Measurements from ENCODE around the gene NEAT1. TPM values are rescaled to one million over a fixed set of nuclear protein-coding genes. Genes with fewer than 3 reads are reported as not detected.

NEAT1 gene
- total RNA-seq, 1 donor from 2014 or later = 27.0 TPM

DNA sequence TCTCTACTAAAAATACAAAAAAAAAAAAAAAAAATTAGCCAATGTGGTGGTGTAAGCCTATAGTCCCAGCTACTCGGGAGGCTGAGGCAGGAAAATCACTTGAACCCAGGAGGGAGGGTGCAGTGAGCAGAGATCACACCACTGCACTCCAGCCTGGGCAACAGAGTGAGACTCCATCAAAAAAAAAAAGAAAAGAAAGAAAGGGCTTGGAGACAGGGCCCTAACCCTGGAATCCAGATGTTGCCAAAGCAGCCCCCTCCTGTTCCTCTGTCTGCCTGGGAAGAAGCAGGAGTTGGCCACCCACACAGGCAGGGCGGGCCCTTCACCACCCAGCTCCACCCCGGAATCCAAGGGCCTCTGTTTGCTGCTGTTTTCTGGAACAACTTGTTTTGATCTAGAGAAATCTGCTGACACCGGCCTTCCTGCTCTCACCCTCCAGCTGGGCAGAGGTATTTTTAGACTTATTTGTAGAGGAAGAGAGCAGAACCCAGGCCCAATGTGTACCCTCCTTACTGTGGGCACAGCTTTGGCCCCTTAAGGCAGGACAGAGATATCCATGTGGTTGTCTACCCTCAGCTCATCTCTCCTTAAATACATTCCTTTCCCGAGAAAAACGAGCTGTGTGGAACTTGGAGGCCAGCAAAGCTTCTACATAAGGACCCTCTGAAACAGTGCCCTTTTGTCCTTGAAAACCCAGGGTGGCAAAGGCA lies 2.7 kb upstream of the NEAT1 start:
- TF ChIP-seq, protein P1, sequence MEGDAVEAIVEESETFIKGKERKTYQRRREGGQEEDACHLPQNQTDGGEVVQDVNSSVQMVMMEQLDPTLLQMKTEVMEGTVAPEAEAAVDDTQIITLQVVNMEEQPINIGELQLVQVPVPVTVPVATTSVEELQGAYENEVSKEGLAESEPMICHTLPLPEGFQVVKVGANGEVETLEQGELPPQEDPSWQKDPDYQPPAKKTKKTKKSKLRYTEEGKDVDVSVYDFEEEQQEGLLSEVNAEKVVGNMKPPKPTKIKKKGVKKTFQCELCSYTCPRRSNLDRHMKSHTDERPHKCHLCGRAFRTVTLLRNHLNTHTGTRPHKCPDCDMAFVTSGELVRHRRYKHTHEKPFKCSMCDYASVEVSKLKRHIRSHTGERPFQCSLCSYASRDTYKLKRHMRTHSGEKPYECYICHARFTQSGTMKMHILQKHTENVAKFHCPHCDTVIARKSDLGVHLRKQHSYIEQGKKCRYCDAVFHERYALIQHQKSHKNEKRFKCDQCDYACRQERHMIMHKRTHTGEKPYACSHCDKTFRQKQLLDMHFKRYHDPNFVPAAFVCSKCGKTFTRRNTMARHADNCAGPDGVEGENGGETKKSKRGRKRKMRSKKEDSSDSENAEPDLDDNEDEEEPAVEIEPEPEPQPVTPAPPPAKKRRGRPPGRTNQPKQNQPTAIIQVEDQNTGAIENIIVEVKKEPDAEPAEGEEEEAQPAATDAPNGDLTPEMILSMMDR (conservative IDR thresholded peaks at IDR 0.05; ENCODE audit: low read depth, low read length) = no peak
- H3K4me3 ChIP-seq (ENCODE audit: low read depth, low read length) = peak overlapping the region; percentile 47
- DNase-seq (ENCODE audit: low read depth) = peak; percentile 79

DNA sequence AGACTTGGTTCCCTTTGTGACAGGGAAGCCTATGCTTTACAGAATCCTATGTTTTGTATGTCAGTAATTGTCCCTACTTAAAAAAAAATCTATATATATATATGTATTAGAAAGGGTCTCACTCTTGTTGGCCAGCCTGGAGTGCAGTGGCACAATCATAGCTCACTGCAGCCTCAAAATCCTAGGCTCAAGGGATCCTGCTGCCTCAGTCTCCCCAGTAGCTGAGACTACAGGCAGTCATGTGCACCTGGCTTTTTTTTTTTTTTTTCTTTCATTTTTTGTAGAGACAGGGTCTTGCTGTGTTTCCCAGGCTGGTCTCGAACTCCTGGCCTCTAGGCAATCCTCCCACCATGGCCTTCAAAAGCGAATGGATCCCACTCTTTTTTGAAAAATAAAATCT lies 2.1 kb upstream of the NEAT1 start:
- TF ChIP-seq, protein P1 (conservative IDR thresholded peaks at IDR 0.05; ENCODE audit: low read depth, low read length) = no peak
- no peak for DNase-seq (ENCODE audit: low read depth)
- peak overlapping the region; percentile 35 for H3K4me3 ChIP-seq (ENCODE audit: low read depth, low read length)

DNA sequence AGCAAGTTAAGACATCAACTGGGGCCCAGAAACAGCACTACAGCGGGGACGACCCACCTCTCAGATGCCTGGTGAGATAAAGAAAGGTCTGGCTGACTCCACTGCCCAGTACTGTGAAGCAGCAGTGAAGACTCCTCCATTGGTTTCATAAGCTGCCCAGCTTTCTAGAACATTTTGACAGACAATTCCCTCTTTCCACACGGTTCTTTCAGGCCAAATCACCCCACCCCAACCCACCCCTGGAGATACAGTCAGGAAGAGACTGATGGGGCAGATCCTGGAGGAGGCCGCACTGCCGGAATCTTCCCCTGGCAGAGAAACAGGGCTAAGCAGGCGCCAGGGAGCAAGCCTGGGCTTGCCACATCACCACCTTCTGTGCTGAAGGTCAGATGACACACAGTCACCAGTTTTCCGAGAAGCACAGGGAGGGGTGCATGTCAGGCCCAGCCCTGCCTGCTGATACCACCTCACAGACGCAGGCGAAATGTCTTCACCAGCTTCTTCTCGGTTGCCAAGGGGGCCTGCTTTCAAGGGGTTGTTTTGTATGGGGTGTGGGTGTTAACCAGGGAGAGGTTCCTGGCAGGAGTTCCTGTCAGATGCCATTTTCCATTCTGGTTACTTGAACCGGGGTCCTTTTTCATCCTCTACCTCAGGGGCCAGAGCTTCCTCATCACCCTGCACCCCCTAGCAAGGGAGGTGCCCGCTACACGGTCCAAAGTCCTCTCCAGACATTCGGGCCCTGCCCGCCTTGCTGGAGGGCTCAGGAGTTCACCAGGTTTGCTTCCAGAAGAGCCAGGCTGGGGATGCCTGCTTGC lies 1.4 kb upstream of the NEAT1 start:
- peak; percentile 93 for DNase-seq (ENCODE audit: low read depth)
- TF ChIP-seq, protein P1 (conservative IDR thresholded peaks at IDR 0.05; ENCODE audit: low read depth, low read length) = no peak
- peak overlapping the region; percentile 47 for H3K4me3 ChIP-seq (ENCODE audit: low read depth, low read length)

DNA sequence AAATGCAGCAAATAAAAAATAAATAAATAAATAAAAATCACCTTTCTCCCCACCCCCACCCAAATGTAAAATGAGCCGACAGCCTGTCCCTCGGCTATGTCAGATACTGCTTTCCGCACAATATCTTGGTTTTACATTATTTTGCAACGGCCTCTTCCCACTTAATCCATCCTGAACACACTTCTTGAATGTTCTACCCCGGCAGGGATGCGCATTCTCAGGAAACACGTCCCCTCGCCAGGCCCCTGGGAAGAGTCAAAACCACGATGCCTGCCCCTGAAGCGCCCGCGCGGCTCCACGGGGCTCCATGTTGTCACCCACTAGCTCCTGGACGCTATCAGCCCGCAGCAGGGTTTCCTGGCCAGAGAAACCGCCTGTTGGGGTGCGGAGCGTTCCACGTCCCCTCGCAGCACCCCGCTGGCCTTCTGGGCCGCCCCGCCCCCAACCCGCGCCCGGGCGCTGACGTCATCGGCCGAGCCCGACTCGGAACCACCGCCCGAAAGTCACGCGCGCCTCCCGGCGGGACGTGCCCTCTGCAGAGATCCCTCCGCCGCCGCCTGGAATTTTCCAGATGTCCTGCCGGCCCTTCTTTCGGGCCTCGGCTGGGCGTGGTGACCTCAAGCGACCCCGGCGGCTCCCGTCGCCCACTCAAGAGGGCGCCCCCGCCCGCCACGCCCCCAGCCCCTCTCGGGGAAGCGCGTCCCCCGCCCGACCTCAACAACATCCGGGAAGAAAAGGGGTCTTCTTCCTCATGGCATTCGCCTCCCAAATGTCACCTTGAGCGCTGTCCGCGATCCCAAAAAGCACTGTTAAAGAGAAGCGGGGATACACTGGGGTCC lies 585 bp upstream of the NEAT1 start:
- peak overlapping the region; percentile 85 for H3K4me3 ChIP-seq (ENCODE audit: low read depth, low read length)
- DNase-seq (ENCODE audit: low read depth) = no peak
- TF ChIP-seq, protein P1 (conservative IDR thresholded peaks at IDR 0.05; ENCODE audit: low read depth, low read length) = no peak

DNA sequence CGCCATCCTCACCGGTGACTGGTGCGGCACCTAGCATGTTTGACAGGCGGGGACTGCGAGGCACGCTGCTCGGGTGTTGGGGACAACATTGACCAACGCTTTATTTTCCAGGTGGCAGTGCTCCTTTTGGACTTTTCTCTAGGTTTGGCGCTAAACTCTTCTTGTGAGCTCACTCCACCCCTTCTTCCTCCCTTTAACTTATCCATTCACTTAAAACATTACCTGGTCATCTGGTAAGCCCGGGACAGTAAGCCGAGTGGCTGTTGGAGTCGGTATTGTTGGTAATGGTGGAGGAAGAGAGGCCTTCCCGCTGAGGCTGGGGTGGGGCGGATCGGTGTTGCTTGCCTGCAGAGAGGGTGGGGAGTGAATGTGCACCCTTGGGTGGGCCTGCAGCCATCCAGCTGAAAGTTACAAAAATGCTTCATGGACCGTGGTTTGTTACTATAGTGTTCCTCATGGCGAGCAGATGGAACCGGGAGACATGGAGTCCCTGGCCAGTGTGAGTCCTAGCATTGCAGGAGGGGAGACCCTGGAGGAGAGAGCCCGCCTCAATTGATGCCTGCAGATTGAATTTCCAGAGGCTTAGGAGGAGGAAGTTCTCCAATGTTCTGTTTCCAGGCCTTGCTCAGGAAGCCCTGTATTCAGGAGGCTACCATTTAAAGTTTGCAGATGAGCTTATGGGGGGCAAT lies 1.1 kb downstream of the NEAT1 start:
- TF ChIP-seq, protein P1 (conservative IDR thresholded peaks at IDR 0.05; ENCODE audit: low read depth, low read length) = no peak
- peak overlapping the region; percentile 85 for H3K4me3 ChIP-seq (ENCODE audit: low read depth, low read length)
- DNase-seq (ENCODE audit: low read depth) = no peak

All from epithelial cell of proximal tubule (primary cell).